CD4-positive, CD25-positive, alpha-beta regulatory T cell (primary cell): ENCODE data around the gene TNK1. TPM values are rescaled to one million over a fixed set of nuclear protein-coding genes. Genes with fewer than 3 reads are reported as not detected.

Experiments
- ATAC-seq, 2 donors: fragments of 150-1000 bp; cut with Tn5 transposase; one replicate each; pipeline ENCODE4 v1.10.0; 2021; ENCODE audit warnings: low read depth in 2 of 2, moderate number of reproducible peaks in 2 of 2, moderate library complexity in 1 of 2
- DNase-seq, 3 donors: peaks; one replicate each; pipeline versions ENCODE4 v3.0.0 to v3.0.0-alpha.2; 2012 to 2022; ENCODE audit warnings: mixed read lengths in 1 of 3
- H3K27ac ChIP-seq: one replicate; pipeline ENCODE4 v1.7.0; 2013; ENCODE audit warnings: mild to moderate bottlenecking, low read length; ENCODE audit not compliant: insufficient read depth, poor library complexity, severe bottlenecking
- H3K27me3 ChIP-seq: one replicate; pipeline ENCODE4 v1.7.0; 2013; ENCODE audit warnings: low read length; ENCODE audit not compliant: control insufficient read depth, insufficient read depth
- H3K36me3 ChIP-seq: one replicate; pipeline ENCODE4 v1.7.0; 2013; ENCODE audit warnings: mild to moderate bottlenecking, low read length, moderate library complexity; ENCODE audit not compliant: control insufficient read depth, insufficient read depth
- H3K4me1 ChIP-seq: 2 replicates; pipeline ENCODE4 v1.7.0; 2013; ENCODE audit warnings: mild to moderate bottlenecking, low read length; ENCODE audit not compliant: insufficient read depth, control insufficient read depth, poor library complexity, severe bottlenecking
- H3K4me3 ChIP-seq: one replicate; pipeline ENCODE4 v1.7.0; 2013; ENCODE audit warnings: low read depth, mild to moderate bottlenecking, low read length, moderate library complexity
- H3K9me3 ChIP-seq, 2 experiments: 1 replicate in 1 of 2; 2 replicates in 1 of 2; pipeline ENCODE4 v1.7.0; 2013; ENCODE audit warnings: low read length in 2 of 2, mild to moderate bottlenecking in 1 of 2, moderate library complexity in 1 of 2; ENCODE audit not compliant: control insufficient read depth in 2 of 2
- H3K27ac Mint-ChIP-seq, 3 donors: one replicate each; pipeline ENCODE4 v1.8.0; 2020 to 2022; ENCODE audit warnings: mild to moderate bottlenecking in 3 of 3, mixed read lengths in 3 of 3, moderate library complexity in 2 of 3
- H3K27me3 Mint-ChIP-seq: one replicate; pipeline ENCODE4 v1.8.0; 2022; ENCODE audit warnings: mild to moderate bottlenecking, mixed read lengths
- H3K36me3 Mint-ChIP-seq: one replicate; pipeline ENCODE4 v1.8.0; 2020; ENCODE audit warnings: mixed read lengths
- H3K4me1 Mint-ChIP-seq, 4 donors: one replicate each; pipeline ENCODE4 v1.8.0; 2020 to 2022; ENCODE audit warnings: mixed read lengths in 4 of 4, mild to moderate bottlenecking in 1 of 4
- H3K4me3 Mint-ChIP-seq, 4 donors: one replicate each; pipeline ENCODE4 v1.8.0; 2020 to 2022; ENCODE audit warnings: mild to moderate bottlenecking in 4 of 4, mixed read lengths in 4 of 4, moderate library complexity in 3 of 4
- H3K9me3 Mint-ChIP-seq, 7 donors: one replicate each; pipeline ENCODE4 v1.8.0; 2020 to 2022; ENCODE audit warnings: mixed read lengths in 7 of 7, mild to moderate bottlenecking in 3 of 7, moderate library complexity in 2 of 7
- polyA plus RNA-seq, 4 donors: library from polyadenylated mRNA; unstranded; fragments of 300-500 nt; fragmentation: Illumina TruSeq; gene quantifications; one replicate each; pipeline ENCODE4 v1.2.3, GENCODE V29; 2021
- total RNA-seq: library from RNA; stranded (reverse); gene quantifications from one replicate; pipeline ENCODE4 v1.2.3, GENCODE V29; 2022

TNK1 gene
- total and polyA plus RNA-seq, 5 donors from 2014 or later: 0.42 to 4.8 (median 1.5) TPM

DNA sequence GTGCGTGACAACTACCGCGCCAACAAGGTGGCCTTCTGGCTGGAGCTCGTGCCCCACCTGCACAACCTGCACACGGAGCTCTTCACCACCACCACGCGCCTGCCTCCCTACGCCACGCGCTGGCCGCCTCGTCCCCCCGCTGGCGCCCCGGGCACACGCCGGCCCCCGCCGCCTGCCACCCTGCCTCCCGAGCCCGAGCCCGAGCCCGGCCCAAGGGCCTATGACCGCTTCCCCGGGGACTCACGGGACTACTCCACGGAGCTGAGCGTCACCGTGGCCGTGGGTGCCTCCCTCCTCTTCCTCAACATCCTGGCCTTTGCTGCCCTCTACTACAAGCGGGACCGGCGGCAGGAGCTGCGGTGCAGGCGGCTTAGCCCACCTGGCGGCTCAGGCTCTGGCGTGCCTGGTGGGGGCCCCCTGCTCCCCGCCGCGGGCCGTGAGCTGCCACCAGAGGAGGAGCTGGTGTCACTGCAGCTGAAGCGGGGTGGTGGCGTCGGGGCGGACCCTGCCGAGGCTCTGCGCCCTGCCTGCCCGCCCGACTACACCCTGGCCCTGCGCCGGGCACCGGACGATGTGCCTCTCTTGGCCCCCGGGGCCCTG is 36.3 kb downstream of the TNK1 start:
- H3K4me1 Mint-ChIP-seq: no peaks in the 10 kb centered on the region
- no peak overlapping the region for H3K27ac Mint-ChIP-seq
- ATAC-seq: no peak
- H3K27me3 Mint-ChIP-seq: peaks cover 4% of the 10 kb centered on the region
- Histone ChIP-seq H3K27me3 (no peaks in the 10 kb centered on the region), H3K27ac (no peak overlapping the region), H3K4me1 (no peaks in the 10 kb centered on the region), H3K36me3 (no peaks in the 10 kb centered on the region), H3K9me3 (no peaks in the 10 kb centered on the region), H3K4me3 (no peak overlapping the region)
- no peak overlapping the region for H3K4me3 Mint-ChIP-seq
- H3K36me3 Mint-ChIP-seq: no peaks in the 10 kb centered on the region
- no peak for DNase-seq
- peaks cover 0 to 1% (median 0%) of the 10 kb centered on the region in 7 donors for H3K9me3 Mint-ChIP-seq

- Mint-ChIP-seq H3K27ac (no peak overlapping the region), H3K9me3 (peaks cover 0 to 1% (median 0%) of the 10 kb centered on the region in 7 donors)
- no peak for ATAC-seq
Observed at GRCh38 chr17:7418472-7419152, 37.7 kb downstream of the TNK1 start.

DNA sequence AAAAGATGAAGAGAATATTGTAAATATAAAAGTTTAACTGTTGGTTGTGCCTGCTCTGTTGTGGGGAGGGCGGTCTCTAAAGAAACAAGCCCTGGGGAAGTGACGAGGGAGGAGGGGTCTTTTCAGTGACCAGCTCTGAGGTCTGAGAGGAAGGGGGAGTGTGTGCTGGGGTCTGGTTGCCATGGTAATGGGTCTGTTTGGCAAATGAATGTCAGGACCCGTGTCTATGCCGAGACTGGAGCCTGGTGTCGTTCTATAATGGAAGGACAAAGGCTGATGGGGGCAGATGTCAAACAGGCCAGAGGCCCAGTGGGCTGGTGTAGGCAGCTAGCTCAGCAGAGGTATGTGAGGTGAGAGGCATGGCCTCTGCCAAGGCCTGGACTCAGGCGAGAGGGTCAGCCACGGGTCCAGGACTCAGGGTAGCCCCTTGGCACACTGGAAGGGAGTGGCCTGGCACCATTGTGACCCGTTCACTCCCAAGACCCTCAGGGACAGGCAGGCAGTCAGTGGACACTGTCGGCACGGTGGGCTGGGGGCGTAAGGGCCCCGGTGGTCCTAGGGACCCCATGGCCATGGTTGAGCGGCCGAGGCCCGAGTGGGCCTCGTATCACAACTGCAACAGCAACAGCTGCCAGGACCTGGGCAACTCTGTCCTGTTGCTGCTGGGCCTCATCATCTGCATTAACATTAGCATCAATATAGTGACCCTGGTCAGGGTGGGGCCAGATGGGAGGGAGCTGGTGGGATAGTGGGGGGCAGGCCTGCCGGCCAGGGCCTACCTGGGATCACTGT is 39.1 kb downstream of the TNK1 start, which contains the start of gene SPEM1:
Gene SPEM1, plus strand, starts transcription at position 506 of the 792 bp plus-strand sequence. Its CDS starts 61 bp downstream, at position 567.
- Mint-ChIP-seq H3K27me3 (peaks cover 4% of the 10 kb centered on the region), H3K9me3 (peaks cover 0 to 1% (median 0%) of the 10 kb centered on the region in 7 donors), H3K36me3 (no peaks in the 10 kb centered on the region), H3K27ac (no peak within 1 kb of the TSS), H3K4me3 (no peak within 1 kb of the TSS), H3K4me1 (no peaks in the 10 kb centered on the region)
- Histone ChIP-seq H3K4me1 (no peaks in the 10 kb centered on the region), H3K36me3 (no peaks in the 10 kb centered on the region), H3K4me3 (no peak within 1 kb of the TSS), H3K27me3 (no peaks in the 10 kb centered on the region), H3K9me3 (no peaks in the 10 kb centered on the region), H3K27ac (no peak within 1 kb of the TSS)
- no peak for ATAC-seq
- DNase-seq: no peak

More at GRCh38 chr17:7418472-7419152, 37.7 kb downstream of the TNK1 start:
- H3K9me3 ChIP-seq: no peaks in the 10 kb centered on the region
- H3K4me1 ChIP-seq: no peaks in the 10 kb centered on the region
- Mint-ChIP-seq H3K27me3 (peaks cover 4% of the 10 kb centered on the region), H3K4me1 (no peaks in the 10 kb centered on the region), H3K4me3 (no peak overlapping the region), H3K36me3 (no peaks in the 10 kb centered on the region)
- no peak for DNase-seq
- no peak overlapping the region for H3K27ac ChIP-seq
- no peaks in the 10 kb centered on the region for H3K36me3 ChIP-seq
- no peak overlapping the region for H3K4me3 ChIP-seq
- no peaks in the 10 kb centered on the region for H3K27me3 ChIP-seq

DNA sequence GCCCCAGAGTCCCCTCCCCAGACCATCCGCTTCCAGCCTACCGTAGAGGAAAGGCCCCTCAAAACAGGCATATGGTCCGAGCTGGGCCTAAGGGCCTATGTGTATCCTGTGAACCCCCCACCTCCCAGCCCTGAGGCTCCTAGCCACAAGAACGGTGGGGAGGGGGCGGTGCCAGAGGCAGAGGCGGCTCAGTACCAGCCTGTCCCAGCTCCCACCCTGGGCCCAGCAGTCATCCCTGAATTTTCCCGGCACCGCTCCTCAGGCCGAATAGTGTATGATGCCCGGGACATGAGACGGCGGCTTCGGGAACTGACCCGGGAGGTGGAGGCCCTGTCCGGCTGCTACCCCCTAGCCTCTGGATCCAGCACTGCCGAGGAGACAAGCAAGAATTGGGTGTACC is 40.3 kb downstream of the TNK1 start:
- H3K27me3 Mint-ChIP-seq: peaks cover 4% of the 10 kb centered on the region
- H3K9me3 ChIP-seq: no peaks in the 10 kb centered on the region
- no peaks in the 10 kb centered on the region for H3K36me3 Mint-ChIP-seq
- no peaks in the 10 kb centered on the region for H3K4me1 ChIP-seq
- no peak overlapping the region for H3K27ac Mint-ChIP-seq
- H3K36me3 ChIP-seq: no peaks in the 10 kb centered on the region
- H3K27me3 ChIP-seq: no peaks in the 10 kb centered on the region
- DNase-seq: no peak
- H3K4me3 ChIP-seq: no peak overlapping the region
- no peak overlapping the region for H3K4me3 Mint-ChIP-seq
- H3K4me1 Mint-ChIP-seq: no peaks in the 10 kb centered on the region
- no peak for ATAC-seq
- H3K27ac ChIP-seq: no peak overlapping the region
- H3K9me3 Mint-ChIP-seq: peaks cover 0 to 1% (median 0%) of the 10 kb centered on the region in 7 donors

- H3K4me1 Mint-ChIP-seq: no peaks in the 10 kb centered on the region
- H3K4me3 ChIP-seq: no peak overlapping the region
- no peak overlapping the region for H3K27ac ChIP-seq
- no peaks in the 10 kb centered on the region for H3K36me3 ChIP-seq
- H3K27ac Mint-ChIP-seq: no peak overlapping the region
- H3K27me3 ChIP-seq: no peaks in the 10 kb centered on the region
- H3K27me3 Mint-ChIP-seq: peaks cover 4% of the 10 kb centered on the region
- H3K9me3 Mint-ChIP-seq: peaks cover 0 to 1% (median 0%) of the 10 kb centered on the region in 7 donors
- H3K4me1 ChIP-seq: no peaks in the 10 kb centered on the region
- no peaks in the 10 kb centered on the region for H3K36me3 Mint-ChIP-seq
- H3K9me3 ChIP-seq: no peaks in the 10 kb centered on the region
- H3K4me3 Mint-ChIP-seq: no peak overlapping the region
- DNase-seq (no peak), ATAC-seq (no peak)
Observed at GRCh38 chr17:7423679-7424078, 42.8 kb downstream of the TNK1 start.

DNA sequence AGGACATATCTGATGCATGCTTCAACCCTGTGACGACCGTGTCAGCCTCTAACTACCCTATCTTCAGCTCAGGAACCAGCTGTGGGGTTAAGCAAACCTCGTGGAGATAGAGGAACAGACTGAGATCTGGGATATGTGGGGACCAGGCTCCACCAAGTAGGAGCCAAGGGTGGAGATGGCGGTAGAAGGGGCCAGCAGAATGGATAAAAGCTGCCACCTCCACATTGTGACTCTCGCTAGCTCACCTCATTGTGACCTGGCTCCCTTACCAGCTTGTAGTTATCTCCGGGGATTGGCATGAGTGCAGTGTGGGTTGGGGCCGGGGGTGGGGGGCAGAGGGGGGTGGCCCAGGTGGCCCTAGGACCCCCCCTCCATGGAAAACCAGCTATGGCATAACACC is 44.4 kb downstream of the TNK1 start, which contains the start of gene SPEM2:
Gene SPEM2, plus strand, starts transcription at position 301 of the 400 bp plus-strand sequence. Its CDS starts 73 bp downstream, at position 374.
- no peak within 1 kb of the TSS for H3K27ac Mint-ChIP-seq
- no peaks in the 10 kb centered on the region for H3K36me3 Mint-ChIP-seq
- no peaks in the 10 kb centered on the region for H3K27me3 Mint-ChIP-seq
- no peak within 1 kb of the TSS for H3K27ac ChIP-seq
- no peak within 1 kb of the TSS for H3K4me3 Mint-ChIP-seq
- ATAC-seq: no peak
- no peaks in the 10 kb centered on the region for H3K4me1 Mint-ChIP-seq
- H3K4me3 ChIP-seq: no peak within 1 kb of the TSS
- peaks cover 0 to 1% (median 0%) of the 10 kb centered on the region in 7 donors for H3K9me3 Mint-ChIP-seq
- H3K4me1 ChIP-seq: no peaks in the 10 kb centered on the region
- H3K27me3 ChIP-seq: no peaks in the 10 kb centered on the region
- DNase-seq: no peak
- no peaks in the 10 kb centered on the region for H3K36me3 ChIP-seq
- no peaks in the 10 kb centered on the region for H3K9me3 ChIP-seq

DNA sequence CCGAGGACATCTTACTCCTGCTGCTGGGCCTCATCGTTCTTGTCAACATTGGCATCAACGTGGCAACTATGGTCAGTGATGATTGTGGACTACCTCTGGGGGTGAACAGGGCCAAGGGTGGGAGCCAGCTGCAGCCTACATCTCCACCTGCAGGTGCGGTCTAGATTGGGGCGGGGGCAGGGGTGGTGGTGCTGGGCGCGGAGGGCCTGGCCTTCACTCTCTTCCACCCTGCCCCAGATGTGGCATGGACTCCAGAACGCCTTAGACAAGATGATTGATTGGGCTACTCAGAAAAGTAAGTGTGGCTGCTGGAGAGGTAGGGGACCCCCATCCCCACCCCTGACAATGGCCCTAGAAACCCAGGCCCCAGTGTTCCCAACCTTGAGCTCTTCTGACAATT is 44.9 kb downstream of the TNK1 start:
- no peaks in the 10 kb centered on the region for H3K36me3 Mint-ChIP-seq

More for the DNA sequence above, 44.9 kb downstream of the TNK1 start:
- no peaks in the 10 kb centered on the region for H3K27me3 ChIP-seq
- H3K4me3 ChIP-seq: no peak overlapping the region
- ATAC-seq: no peak
- no peaks in the 10 kb centered on the region for H3K4me1 Mint-ChIP-seq
- no peak overlapping the region for H3K27ac Mint-ChIP-seq
- no peak overlapping the region for H3K27ac ChIP-seq
- no peak overlapping the region for H3K4me3 Mint-ChIP-seq
- H3K9me3 Mint-ChIP-seq: peaks cover 0 to 1% (median 0%) of the 10 kb centered on the region in 7 donors
- no peaks in the 10 kb centered on the region for H3K9me3 ChIP-seq
- DNase-seq: no peak
- H3K36me3 ChIP-seq: no peaks in the 10 kb centered on the region
- no peaks in the 10 kb centered on the region for H3K4me1 ChIP-seq
- no peaks in the 10 kb centered on the region for H3K27me3 Mint-ChIP-seq
